ENCODE measurements around the gene ASPG.

ASPG gene

DNA sequence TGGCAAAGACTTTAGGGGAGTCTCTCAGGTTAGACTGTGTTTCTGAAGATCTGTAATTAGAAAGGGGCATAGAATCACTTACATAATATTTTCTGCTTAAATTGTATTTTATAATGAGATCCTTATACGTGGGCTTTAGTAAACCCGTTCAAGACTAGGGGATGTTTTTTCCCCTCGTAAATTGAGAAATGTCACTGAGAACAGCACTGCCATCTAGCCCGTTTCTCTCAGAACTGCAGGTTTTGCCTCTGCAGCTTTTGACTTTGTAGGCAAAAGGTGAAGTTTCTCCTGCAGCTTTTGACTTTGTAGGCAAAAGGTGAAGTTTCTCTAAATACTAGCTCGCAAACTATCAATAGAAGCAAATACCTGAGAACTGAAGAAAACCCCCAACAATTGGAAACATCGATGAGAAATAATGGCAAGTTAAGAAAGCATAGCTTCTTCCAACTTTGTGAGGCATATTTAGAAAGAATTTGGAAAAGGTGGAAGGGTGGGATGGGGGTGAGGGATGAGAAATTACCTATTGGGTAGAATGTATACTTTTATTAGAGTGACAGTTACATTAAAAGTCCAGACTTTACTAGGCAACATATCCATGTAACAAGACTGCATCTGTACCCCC lies 9.9 kb upstream of the ASPG start:
- DNase-seq (ENCODE audit: low spot score): no peak

DNA sequence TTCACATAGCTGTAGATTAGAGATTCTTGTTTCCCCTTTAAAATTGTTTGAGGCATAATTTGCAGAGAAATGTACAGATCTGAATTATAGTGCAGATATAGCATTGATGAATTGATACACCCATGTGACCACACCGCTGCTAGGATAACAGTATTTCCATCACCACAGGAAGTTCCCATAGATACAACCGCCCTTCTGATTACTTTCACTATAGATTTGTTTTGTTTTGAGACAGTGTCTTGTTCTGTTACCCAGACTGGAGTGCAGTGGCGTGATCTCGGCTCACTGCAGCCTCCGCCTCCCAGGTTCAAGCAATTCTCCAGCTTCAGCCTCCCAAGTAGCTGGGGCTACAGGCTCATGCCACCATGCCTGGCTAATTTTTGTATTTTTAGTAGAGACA lies 8.8 kb upstream of the ASPG start:
- no peak for DNase-seq (ENCODE audit: low spot score)

DNA sequence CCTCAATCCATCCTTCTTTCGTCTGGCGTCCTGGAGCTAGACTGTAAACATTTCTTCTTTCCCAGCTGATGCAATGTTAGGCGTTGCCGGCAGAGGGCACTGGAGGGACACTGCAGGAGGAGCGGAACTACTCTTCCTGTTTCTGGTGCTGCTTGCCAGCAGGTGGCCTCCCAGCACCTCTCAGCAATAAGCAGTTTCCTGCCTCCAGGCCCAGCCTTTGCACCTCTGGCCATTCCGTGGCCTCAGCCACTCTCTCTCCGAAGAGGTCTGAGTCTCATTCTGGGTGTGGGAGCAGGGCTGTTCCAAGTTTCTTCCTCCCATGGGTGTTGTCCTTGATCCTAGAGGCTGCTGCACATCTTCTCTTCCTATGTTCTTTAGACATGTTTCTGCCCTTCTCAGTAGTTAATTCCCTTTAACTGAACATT lies 7.5 kb upstream of the ASPG start:
- peak; percentile 93 for DNase-seq (ENCODE audit: low spot score)

DNA sequence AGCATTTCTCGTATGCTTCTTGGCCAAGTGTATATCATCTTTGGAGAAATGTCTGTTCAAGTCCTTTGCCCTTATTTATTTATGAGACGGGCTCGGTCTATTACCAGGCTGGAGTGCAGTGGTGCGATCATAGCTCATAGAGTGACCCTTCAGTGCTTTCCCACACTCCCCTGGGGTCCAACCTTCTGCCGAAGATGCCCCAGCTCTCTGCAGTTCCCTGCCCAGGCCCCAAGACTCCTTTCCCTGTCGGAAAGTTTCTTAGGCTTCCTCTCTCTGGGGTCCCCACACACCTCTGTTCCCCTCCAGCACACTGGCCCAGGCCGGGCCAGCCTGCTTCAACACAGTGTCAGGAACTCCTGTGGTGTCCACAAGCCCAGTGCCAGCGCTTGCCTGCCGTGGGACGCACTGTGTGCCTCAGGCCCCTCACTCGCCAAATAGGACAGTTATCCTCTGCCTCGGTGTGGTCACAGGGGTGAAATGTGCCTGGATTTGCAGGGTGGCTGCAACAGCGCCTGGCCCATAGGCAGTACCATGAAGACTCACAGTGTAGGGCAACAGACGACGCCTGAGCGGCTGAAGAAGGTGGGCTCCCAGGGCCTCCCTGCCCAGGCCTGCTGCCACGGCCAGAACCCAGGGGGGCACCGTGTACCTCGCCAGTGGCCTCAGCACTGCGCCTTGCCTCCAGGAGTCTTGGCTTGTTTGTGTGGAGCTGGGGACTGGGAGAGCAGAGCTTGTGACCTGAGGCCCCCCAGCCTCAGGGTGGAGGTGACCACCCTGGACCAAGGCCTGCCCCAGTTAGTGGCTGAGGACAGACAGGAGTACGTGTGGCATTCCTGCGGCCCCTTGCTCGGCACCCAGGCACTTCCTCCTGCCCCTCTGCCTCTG lies 4.9 kb upstream of the ASPG start:
- DNase-seq (ENCODE audit: low spot score): no peak

DNA sequence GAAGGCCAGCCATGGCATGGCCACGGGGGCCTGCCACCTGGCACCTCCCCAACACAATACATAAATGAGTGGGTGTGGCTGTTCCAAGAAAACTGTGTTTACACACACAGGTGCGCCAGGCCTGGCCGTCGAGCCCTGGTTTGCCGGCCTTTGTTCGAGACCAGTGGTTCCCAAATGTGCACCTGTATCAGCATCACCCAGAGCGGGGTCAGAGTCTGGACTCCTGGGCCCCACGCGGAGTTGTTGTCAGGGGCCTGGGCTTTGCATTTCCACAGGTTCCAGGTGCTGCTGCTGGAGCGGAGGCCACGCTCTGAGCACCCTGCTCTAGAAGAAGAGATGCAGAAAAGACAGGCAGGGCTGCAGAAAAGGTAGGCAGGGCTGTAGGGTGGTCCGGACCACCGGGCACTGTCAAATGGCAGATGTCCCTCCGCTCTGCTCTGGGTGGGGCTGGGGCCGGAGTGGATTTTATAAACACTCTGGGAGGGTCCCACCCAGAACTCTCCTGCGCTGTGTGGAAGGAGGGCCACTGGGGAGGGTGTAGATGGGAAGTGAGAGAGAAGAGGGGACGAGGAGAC lies 4.2 kb upstream of the ASPG start:
- no peak for DNase-seq (ENCODE audit: low spot score)

DNA sequence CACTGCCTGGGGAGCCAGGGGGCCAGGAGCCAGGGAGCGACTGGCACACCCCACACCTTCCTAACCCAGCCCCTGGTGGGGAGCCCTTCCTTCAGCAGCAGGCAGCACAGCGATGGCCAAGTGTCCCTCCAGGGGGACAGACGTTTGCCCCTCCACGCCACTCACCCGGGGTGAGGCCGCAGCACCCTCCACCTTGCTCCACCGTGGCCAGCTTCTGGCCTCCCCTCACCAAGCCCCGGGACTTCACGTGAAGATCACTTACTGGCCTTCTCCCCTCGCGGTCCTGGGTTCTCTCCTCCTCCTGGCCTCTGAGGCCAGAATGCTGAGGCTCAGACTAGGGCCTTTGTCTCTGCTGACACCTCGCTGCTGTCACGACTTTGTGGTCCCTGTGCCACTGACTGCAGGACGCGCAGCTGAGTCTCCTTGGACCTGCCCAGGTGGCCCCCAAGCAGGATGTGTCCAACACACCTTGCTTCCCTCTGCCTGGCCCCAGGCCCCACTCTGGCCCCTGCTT lies 3.5 kb upstream of the ASPG start:
- DNase-seq (ENCODE audit: low spot score): no peak

DNA sequence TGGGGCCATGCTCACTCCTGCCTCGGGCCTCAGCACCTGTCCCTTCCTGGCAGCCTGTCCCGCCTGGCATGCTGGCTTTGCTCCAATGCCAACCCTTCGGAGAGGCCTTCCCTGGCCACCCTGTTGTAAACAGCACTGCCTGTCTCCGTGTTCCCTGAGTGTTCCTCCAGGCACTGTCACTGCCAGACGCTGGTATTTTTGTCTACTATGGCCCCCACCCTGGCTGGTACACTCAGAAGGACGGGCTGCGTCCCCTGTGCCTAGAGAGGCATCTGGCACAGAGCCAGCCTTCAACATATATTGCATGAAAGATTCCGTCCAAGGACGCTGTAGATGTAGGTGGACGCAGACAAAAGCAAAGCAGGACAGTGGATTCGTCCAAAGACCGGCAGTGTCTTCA lies 2.7 kb upstream of the ASPG start:
- no peak for DNase-seq (ENCODE audit: low spot score)

DNA sequence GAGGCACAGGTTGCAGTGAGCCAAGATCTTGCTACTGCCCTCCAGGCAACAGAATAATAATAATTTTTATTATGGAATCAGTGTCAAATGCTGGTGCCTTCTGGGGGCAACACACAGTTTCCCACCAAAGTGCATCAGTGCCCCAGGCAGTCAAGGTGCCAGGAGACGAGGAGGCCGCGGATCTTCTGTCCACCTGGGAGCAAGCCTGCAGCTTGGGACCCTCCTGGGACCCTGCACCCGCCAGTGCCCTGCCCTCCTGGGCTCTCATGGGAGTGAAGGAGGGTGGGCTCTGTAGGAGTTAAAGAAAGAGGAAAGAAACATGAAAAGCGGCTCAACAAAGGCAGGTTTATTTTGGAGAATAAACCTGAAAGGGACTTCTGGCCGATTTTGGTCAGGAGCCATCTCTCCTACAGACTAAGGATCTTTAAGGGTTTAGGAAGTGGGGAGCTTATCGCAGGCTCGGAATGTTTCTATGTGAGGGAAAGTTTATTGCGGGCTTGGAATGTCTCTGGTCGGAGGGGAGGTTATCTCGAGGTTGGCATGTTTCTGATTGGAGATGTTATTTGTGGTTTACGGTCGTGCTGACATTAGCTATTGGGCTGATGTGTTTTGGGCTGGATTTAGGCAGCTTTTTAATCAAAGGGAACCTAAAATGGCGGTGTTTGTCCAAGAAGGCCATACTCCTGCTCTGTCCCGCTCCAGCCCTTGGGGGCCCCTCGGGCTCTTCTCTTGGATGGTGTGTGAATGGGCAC lies 1.1 kb upstream of the ASPG start:
- no peak for DNase-seq (ENCODE audit: low spot score)

DNA sequence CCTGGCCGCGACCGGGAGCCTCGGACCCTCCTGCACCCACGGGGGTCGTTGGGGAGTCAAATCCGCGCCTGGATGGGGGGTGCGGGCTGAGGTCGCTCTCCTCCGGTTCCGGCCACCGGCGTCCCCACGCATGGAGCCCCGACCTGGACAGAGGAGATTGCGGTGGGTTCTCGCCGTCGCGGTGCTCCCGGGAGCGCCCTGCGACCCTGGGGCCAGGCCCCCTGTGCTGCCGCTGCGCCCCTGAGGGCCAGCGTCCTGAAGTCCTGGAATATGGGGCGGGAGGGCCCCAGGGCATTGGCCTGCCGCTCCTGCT lies 345 bp downstream of the ASPG start:
- DNase-seq (ENCODE audit: low spot score): no peak

DNA sequence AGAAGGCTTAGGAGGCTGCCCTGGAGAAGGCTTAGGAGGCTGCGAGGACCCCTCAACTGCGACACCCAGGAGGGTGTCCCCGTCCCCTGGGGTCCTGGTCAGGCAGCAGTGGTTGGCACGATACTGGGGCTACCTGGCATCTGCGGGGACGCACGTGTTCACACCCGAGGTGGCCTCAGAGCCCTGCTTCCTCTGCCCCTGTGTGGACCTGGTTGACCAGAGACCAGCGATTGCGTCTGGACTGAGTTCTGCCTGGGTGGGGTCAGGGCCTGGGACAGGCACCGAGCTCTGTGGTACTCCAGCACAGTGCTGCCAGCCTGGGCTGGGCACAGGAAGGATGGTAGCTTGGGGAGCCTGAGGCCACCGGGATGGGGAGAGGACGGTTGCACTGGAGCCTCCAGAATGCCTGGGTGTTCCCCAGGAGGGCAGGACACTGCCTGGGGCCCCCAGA lies 735 bp downstream of the ASPG start:
- no peak for DNase-seq (ENCODE audit: low spot score)

DNA sequence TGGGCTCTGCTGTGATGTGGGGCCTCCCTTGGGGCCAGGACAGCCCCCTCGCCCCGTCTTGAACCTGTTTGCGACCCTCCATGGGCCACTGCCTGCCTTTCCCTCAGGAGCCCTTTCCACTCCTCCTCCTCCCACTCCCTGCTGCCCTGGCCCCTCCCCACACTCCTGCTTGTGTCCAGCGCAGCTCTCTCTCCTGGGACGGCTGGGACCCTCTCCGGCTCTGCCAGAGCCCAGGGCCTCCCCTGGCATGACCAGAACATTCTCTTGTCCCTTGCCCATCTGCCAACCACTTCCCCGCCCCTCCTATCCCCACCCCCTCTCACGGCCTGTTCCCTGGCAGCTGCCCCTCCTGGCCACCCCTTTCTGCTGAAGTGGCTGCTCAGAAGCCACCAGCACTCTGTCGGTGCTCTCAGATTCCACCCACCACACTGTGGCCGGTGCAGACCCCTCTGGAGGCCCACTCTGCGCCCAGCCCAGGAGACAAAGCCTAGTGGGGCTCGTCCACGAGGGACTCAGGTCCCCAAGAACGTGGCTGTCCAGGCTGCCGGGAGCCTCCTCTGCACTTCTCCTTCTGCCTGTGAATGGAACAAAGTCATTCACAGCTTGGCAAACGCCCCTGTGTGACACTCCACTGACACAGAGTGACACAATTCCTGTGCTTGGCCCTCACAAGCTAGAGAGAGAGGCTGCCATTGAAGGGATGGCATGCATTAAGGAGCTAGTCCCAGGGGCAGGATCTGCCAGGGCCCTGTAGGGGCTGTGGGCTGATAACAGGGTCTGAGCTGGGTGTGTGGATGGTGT lies 1.4 kb downstream of the ASPG start:
- DNase-seq (ENCODE audit: low spot score): no peak

DNA sequence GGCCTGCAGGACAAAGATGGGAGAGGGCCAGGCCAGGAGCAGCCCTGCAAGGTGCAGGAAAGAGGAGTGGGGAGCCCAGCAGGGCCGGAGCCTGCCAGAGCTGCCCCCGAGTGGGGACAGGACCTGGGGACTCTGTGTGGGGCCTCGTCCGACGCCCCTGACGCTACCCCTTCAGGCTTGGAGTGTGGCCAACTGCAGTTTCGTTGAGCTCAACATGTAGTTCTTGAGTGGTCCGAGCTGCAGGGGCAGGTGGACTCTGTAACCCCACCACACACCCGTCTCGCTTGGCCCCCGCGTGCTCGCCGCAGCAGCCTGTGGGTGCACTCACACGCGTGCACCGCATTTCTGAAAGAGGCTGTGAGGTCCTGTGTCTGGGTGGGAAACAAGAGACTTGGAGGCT lies 2.0 kb downstream of the ASPG start:
- DNase-seq (ENCODE audit: low spot score): no peak

DNA sequence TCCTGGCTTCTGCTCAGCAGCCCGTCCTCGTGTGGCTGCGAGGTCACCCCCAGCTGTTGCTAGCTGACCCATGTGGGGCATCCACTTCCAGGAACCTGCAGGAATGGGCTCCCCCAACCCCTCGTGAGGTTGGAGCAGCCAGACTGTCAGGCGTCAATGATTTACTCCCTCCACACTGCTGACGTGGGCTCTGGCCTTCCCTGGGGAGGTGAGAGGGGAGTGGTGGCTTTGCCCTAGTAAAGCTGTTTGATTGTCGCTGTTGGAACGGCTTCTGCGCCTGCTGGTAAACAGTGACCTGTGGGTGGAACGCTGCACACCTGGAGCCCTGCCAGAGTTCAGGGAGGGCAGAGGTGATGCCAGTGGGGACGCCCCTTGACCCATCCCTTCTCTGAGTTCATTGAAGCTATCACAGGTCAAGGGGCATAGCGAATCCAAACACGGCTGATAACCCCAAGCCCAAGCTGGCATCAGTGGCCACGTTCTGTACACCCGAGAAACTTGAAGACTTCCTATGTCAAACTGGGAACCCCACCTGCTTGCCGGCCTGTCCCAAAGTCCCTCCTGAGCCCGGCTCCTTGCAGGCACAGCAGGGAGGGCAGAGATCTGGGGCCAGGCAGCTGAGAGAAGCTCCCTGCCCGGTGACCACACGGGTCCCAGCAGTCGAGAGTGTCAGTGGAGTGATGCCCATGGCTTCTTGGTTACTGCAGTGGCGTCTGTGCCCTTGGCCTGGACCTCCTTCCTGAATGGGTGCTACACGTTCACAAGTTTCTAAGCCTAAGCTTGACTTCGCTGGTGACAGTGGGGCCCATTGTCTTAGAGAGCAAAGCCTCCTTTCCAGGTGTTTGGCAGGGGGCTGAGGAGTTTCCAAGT lies 2.7 kb downstream of the ASPG start:
- DNase-seq (ENCODE audit: low spot score): no peak

DNA sequence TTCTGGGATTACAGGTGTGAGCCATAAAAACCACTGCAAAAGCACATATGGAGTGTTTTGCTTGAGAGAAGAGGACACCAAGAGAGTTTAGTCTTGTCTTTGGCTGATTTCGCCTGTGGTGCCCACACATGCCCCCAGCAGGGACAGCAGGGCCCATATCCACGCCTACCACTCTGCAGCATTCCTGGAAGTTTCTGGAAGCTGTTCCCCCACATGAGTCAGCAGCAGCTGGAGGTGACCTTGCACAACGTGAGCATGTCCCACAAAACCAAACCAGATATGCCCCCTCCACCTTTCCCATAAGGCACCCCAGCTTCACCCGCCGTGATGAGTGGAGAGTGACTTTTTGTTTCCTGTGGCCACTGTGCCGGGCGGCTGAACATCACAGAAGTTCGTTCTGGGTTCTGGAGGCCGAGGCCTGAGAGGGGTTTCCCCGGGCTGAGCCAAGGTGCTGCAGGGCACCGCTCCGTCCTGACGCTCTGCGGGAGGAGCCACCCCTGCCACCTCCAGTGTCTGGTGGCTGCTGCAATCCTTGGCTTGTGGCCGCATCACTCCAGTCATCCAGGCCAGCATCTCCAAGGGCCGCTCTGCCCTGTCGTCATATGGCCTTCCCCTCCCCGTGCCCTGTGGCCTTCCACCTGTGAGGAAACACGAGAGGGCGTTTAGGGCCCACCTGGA lies 4.7 kb downstream of the ASPG start:
- DNase-seq (ENCODE audit: low spot score): no peak

DNA sequence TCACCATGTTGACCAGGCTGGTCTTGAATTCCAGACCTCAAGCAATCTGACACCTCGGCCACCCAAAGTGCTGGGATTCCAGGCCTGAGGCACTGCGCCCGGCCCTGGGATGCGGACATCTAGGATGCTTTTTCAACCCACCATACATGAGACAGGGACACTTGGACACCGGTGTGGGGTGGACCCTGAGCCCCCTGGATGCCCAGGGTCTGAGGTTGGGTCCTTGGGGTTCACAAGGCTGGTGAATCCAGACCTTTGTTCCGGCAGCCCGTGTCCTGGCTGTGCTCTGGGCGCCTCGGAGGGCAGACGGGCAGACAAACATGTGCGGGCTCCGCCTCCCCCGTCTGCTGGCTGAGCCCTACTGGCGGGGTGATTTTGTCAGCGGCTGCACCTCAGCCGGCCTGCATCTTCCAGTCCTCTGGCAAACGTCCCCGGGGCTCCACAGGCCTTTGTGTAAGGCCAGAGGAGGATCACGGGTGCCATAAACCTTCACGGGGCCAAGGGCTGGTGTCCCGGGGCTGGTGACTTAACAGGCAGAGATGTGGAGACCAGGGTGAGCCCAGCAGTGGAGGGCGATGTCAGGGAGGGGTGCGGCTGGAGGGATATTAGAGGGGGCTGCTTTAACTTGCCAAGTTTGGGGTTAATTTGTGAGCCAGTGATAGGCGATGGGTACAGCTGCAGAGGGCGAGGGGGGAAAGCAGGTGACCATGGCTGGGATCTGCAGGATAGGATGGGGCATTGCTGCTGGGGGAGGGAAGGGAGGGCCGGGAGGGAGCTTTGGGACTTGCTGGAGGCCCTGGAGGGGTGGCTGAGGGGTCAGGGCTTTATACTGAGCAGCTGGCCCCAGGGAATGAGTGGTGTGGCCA lies 5.8 kb downstream of the ASPG start:
- DNase-seq (ENCODE audit: low spot score): no peak

DNA sequence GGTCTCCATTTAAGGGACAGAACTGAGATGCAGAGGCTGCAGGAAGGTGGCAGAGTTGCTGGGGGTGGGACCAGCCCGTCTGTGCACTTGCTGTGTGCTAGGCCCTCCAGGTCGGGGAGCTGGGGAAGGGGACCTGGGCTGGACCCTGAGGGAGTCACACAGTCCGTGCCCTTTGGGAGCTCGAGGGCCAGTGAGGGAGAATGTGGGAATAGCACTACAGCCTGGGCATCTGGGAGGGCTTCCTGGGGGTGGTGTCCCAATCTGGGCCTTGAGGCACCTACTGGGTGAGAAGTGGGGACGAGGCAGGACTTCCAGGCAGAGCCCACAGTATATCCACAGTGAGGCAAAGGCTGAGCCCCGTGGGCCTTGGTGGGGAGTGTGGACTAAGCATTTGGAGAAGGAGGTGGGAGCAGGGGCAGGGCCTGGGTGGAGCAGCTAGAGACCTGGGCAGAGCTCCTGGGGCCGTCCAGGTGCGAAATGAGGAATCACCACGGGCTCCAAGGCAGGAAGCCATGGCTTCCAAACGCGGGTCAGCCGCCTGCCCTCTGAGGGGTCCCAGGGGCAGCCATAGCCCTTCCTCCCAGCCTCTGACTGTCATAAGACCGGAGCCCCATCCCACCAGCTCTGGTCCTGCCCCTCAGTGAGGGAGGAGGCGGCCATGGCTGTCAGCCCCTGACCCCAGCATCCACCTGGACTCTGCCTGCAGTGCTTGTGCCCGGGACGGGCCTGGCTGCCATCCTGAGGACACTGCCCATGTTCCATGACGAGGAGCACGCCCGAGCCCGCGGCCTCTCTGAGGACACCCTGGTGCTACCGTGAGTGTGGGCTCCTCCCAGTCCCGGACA lies 6.6 kb downstream of the ASPG start:
- no peak for DNase-seq (ENCODE audit: low spot score)

DNA sequence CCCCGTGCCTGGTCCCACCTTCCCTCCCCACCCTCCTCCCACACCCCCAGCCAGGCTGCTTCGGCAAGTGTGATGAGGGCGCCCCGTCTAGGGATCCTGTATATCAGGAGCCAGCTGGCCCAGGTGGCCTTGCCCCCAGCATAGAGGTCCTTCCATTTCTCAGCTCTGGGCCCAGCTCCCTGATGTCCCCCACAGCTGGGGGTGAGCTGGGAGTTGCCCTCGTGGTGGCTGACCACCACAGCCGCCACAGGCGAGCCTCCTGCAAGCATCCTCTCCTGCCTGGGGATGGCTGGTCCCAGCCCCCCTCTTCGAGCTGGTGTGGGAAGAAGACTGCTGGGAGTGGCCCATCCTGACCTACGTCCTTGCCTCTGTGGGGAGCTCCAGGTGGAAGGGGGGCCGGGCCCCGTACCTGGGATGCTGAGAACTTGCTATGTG lies 7.4 kb downstream of the ASPG start:
- no peak for DNase-seq (ENCODE audit: low spot score)

Data from RKO (cell line).